Cardiac ventricle fibroblast (primary cell): ENCODE measurements around the gene EGLN3. TPM values are rescaled to one million over a fixed set of nuclear protein-coding genes. Genes with fewer than 3 reads are reported as not detected.

Experiments
- total RNA-seq: library from RNA; depleted of rRNA; stranded (reverse); fragments of >200 nt; gene quantifications from 2 replicates; pipeline ENCODE4 v1.2.3, GENCODE V29; 2015

The EGLN3 gene
- 6.4 and 7.6 TPM in 2 replicates for total RNA-seq

DNA sequence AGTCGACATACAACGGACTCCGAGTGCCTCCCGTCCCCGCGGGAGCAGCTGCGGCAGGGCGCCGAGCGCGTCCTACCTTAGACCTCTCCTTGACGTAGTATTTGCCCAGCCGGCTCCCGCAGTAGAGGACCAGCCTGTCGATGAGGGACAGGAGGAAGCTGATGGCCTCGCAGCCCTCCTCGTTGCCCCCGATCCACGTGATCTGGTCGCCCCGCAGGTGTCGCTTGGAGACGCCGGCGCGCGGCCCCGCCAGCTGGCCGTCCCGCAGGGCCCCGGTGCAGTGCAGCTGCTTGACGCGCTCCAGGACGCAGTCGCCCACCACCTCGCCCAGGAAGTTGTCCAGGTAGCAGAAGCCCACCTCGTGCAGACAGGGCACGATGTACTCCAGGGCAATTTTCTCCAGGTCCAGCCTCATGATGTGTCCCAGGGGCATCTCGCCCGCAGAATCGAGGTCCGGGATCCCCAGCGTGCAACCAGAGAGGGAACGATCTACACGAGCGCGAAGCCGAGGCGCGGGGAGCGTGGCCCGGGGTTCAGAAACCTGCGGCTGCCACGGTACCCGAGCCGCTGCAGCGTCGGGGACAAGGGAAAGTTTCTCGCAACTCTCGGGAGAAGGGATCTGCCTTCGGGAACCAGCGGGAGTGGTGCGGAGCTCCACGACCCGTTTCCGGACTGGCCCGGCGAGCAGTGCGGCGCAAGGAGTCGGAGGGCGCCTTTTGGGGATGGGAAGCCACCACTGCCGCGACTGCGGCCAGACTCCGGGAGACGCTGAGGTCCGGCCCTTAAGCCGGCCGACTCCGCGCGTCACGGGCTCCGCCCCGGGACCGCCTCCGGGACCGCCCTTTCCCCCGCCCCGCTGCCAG lies at the start of gene EGLN3:
TSS of gene EGLN3 (minus strand) at position 755 of the 863 bp plus-strand sequence. CDS start at position 433, 322 bp downstream.

